HepG2 (cell line): ENCODE results near the gene POU2F2. TPM values are rescaled to one million over a fixed set of nuclear protein-coding genes. Genes with fewer than 3 reads are reported as not detected.

Source experiments
- ATAC-seq: fragments of 200-7000 bp; cut with Tn5 transposase; 3 replicates; pipeline ENCODE4 v1.9.1; 2020; ENCODE audit warnings: mild to moderate bottlenecking, moderate library complexity
- BruUV-seq: library from RNA; stranded (reverse); fragments of 400-500 nt; replicated peaks from 2 replicates; lab custom pipeline; 2021; lab: Mats Ljungman, UMichigan
- CTCF ChIA-PET: fragments of 300-600 bp; formaldehyde crosslinking; extraction: SDS; loops from one replicate; lab custom pipeline; 2021; ENCODE audit warnings: low total read pairs, inconsistent platforms, low intra/inter-chr PET ratio; lab: Yijun Ruan, JAX
- POLR2A ChIA-PET: fragments of 350-600 bp; sonication (Branson Sonifier 250); formaldehyde crosslinking; loops from one replicate; lab custom pipeline; 2020; ENCODE audit warnings: antibody characterized with exemption, inconsistent platforms; lab: Yijun Ruan, JAX
- DNase-seq: peaks from one replicate; pipeline ENCODE4 v3.0.0-alpha.2; 2015; ENCODE audit warnings: low spot score
- FAIRE-seq: peaks from 3 replicates; lab custom pipeline; 2011; peaks lifted over from hg19 to GRCh38; lab: Jason Lieb, UNC
- H2AFZ ChIP-seq: one replicate; pipeline ENCODE4 v1.6.1; 2011; ENCODE audit warnings: low read length, inconsistent platforms
- H3K27ac ChIP-seq: fragments of 300-600 bp; 3 replicates; pipeline ENCODE4 v1.8.0; 2011; ENCODE audit warnings: mixed run types, mild to moderate bottlenecking, mixed read lengths, low read length, inconsistent platforms; ENCODE audit not compliant: insufficient read depth; ENCODE audit errors: extremely low read length
- H3K27me3 ChIP-seq, 2 experiments: fragments of 200-600 bp in 1 of 2; 2 replicates in 1 of 2; 3 replicates in 1 of 2; pipeline versions ENCODE4 v1.6.0 to v1.8.0; 2011; ENCODE audit warnings: low read length in 2 of 2, mild to moderate bottlenecking in 2 of 2, moderate library complexity in 2 of 2, inconsistent platforms in 1 of 2; ENCODE audit not compliant: insufficient read depth in 2 of 2, control insufficient read depth in 1 of 2
- H3K36me3 ChIP-seq, 2 experiments: fragments of 200-600 bp in 1 of 2; replicated peaks in 1 of 2; 2 replicates in 1 of 2; 3 replicates in 1 of 2; pipeline versions ENCODE4 v1.5.1 to v1.8.0; 2011; ENCODE audit warnings: low read length in 2 of 2, inconsistent platforms in 1 of 2; ENCODE audit not compliant: insufficient read depth in 2 of 2, control insufficient read depth in 1 of 2
- H3K4me1 ChIP-seq: 2 replicates; pipeline ENCODE4 v1.5.1; 2012; ENCODE audit warnings: low read length, inconsistent platforms; ENCODE audit not compliant: insufficient read depth
- H3K4me2 ChIP-seq: 2 replicates; pipeline ENCODE4 v1.6.0; 2011; ENCODE audit warnings: low read depth, low read length, inconsistent platforms
- H3K4me3 ChIP-seq, 3 experiments: fragments of 200-600 bp in 1 of 3; sonication (generic), shearing (Covaris generic) in 1 of 3; replicated peaks in 1 of 3; 2 replicates each; pipeline ENCODE4 v1.5.1; 2011 to 2016; ENCODE audit warnings: low read length in 3 of 3, inconsistent platforms in 2 of 3, low read depth in 2 of 3, mild to moderate bottlenecking in 2 of 3, control low read depth in 1 of 3, mixed read lengths in 1 of 3; ENCODE audit not compliant: insufficient read depth in 1 of 3
- H3K79me2 ChIP-seq: one replicate; pipeline ENCODE4 v1.6.1; 2011; ENCODE audit warnings: low read length, inconsistent platforms; ENCODE audit not compliant: insufficient read depth
- H3K9ac ChIP-seq: 2 replicates; pipeline ENCODE4 v1.6.0; 2011; ENCODE audit warnings: mild to moderate bottlenecking, low read depth, low read length, inconsistent platforms; ENCODE audit not compliant: insufficient read depth
- H3K9me3 ChIP-seq: 2 replicates; pipeline ENCODE4 v1.5.1; 2012; ENCODE audit warnings: mild to moderate bottlenecking, low read length
- H4K20me1 ChIP-seq: 2 replicates; pipeline ENCODE4 v1.6.0; 2011; ENCODE audit warnings: inconsistent platforms, mild to moderate bottlenecking, low read length, moderate library complexity; ENCODE audit not compliant: insufficient read depth
- CERS6 ChIP-seq: sonication (generic); formaldehyde crosslinking; IDR thresholded peaks from 2 replicates; pipeline ENCODE4 v1.5.0; 2020; ENCODE audit warnings: missing genetic modification reagents
- CREBL2 ChIP-seq: sonication (generic); formaldehyde crosslinking; IDR thresholded peaks from 2 replicates; pipeline ENCODE4 v1.8.1; 2023; ENCODE audit warnings: missing genetic modification reagents, mild to moderate bottlenecking, borderline replicate concordance
- FOSL1 ChIP-seq: sonication (generic); formaldehyde crosslinking; IDR thresholded peaks from 2 replicates; pipeline ENCODE4 v1.9.0; 2021; ENCODE audit warnings: missing genetic modification reagents, borderline replicate concordance
- FOXM1 ChIP-seq: sonication (generic); formaldehyde crosslinking; IDR thresholded peaks from 2 replicates; pipeline ENCODE4 v1.5.0; 2020; ENCODE audit warnings: missing genetic modification reagents
- FOXO1 ChIP-seq: sonication (generic); formaldehyde crosslinking; IDR thresholded peaks from 2 replicates; pipeline ENCODE4 v1.4.0; 2020; ENCODE audit warnings: missing genetic modification reagents
- HMG20B ChIP-seq: conservative IDR thresholded peaks from 2 replicates; pipeline ENCODE4 v1.6.1; 2016; ENCODE audit warnings: missing genetic modification reagents, missing compliant biosample characterization
- MED1 ChIP-seq: sonication (generic); formaldehyde crosslinking; IDR thresholded peaks from 2 replicates; pipeline ENCODE4 v1.4.0; 2020; ENCODE audit warnings: missing genetic modification reagents
- NFE2 ChIP-seq: sonication (generic); formaldehyde crosslinking; IDR thresholded peaks from 2 replicates; pipeline ENCODE4 v1.4.0; 2020; ENCODE audit warnings: missing genetic modification reagents
- SMYD3 ChIP-seq: sonication (generic); formaldehyde crosslinking; IDR thresholded peaks from 2 replicates; pipeline ENCODE4 v1.8.1; 2023; ENCODE audit warnings: mild to moderate bottlenecking, missing genetic modification reagents
- TEF ChIP-seq: sonication (generic); formaldehyde crosslinking; IDR thresholded peaks from 2 replicates; pipeline ENCODE4 v1.5.0; 2020; ENCODE audit warnings: missing genetic modification reagents
- THAP11 ChIP-seq: IDR thresholded peaks from 2 replicates; pipeline ENCODE4 v1.6.1; 2016; ENCODE audit warnings: missing biosample characterization, missing genetic modification reagents
- ZNF20 ChIP-seq: sonication (generic); formaldehyde crosslinking; IDR thresholded peaks from 2 replicates; pipeline ENCODE4 v1.4.0; 2020; ENCODE audit warnings: mild to moderate bottlenecking, moderate library complexity, missing genetic modification reagents
- ZNF44 ChIP-seq: sonication (generic); formaldehyde crosslinking; IDR thresholded peaks from 2 replicates; pipeline ENCODE4 v1.5.1; 2020; ENCODE audit warnings: mild to moderate bottlenecking, missing genetic modification reagents
- ZNF724P ChIP-seq: sonication (generic); formaldehyde crosslinking; IDR thresholded peaks from 2 replicates; pipeline ENCODE4 v1.8.0; 2022; ENCODE audit warnings: missing genetic modification reagents, borderline replicate concordance
- WGBS: methylation state at CpG from one replicate; pipeline ENCODE4 v1.1.6; 2017; ENCODE audit warnings: low lambda C conversion rate; 5-methylcytosine and 5-hydroxymethylcytosine counted together
- in situ Hi-C: cut with HindIII; loops from 2 replicates; pipeline ENCODE4 v1.10.0; 2017; ENCODE audit warnings: low pct_unique_long_range_greater_than_20kb; ENCODE audit not compliant: extremely low pct_ligation_motif_present
- intact Hi-C: fragments of 100-400 bp; cut with micrococcal nuclease; formaldehyde crosslinking; loops from one replicate; pipeline ENCODE4 v1.10.0; 2022; ENCODE audit not compliant: unreplicated experiment
- polyA plus RNA-seq, 8 experiments: library from polyadenylated mRNA; depleted of rRNA in 3 of 8; stranded (reverse) in 7 of 8; unstranded in 1 of 8; fragments of >200 nt; fragmentation: Illumina TruSeq in 4 of 8; extraction: Trizol in 4 of 8; gene quantifications; 2 replicates each; pipeline versions ENCODE4 v1.2.1 to v1.2.3, GENCODE V29; 2011 to 2016; ENCODE audit warnings: low read depth in 4 of 8, missing spikeins in 1 of 8, mixed read lengths in 1 of 8; ENCODE audit not compliant: insufficient read depth in 1 of 8
- total RNA-seq, 5 experiments: library from RNA; depleted of rRNA; stranded (reverse); fragments of >200 nt; fragmentation: Illumina TruSeq; extraction: Trizol; gene quantifications; 2 replicates each; pipeline ENCODE4 v1.2.3, GENCODE V29; 2016; ENCODE audit warnings: low read depth in 1 of 5
- TF ChIP-seq, protein P1 (sequence below): sonication (generic); formaldehyde crosslinking; IDR thresholded peaks from 2 replicates; pipeline ENCODE4 v1.8.1; 2023; ENCODE audit warnings: mild to moderate bottlenecking, inconsistent platforms, moderate library complexity, missing genetic modification reagents, borderline replicate concordance
- TF ChIP-seq, protein P2 (sequence below): sonication (generic); formaldehyde crosslinking; IDR thresholded peaks from 2 replicates; pipeline ENCODE4 v1.5.0; 2020; ENCODE audit warnings: mild to moderate bottlenecking, low read depth, missing genetic modification reagents, borderline replicate concordance
- TF ChIP-seq, protein P3 (sequence below): IDR thresholded peaks from 2 replicates; pipeline ENCODE4 v1.4.0; 2020; ENCODE audit warnings: mild to moderate bottlenecking, missing genetic modification reagents

The POU2F2 gene
- total and polyA plus RNA-seq, 2 of the 13 experiments (the other 11 are each of a cell fraction or from before 2014, with no cell fraction given), result 0.09 to 0.17 TPM

GRCh38 chr19:42089772-42090171 lies 42.5 kb downstream of the POU2F2 start:
- Histone ChIP-seq H3K4me1 (peaks cover 29% of the 10 kb centered on the region), H3K4me2 (no peak overlapping the region), H2AFZ (no peak overlapping the region), H3K79me2 (no peaks in the 10 kb centered on the region), H4K20me1 (no peaks in the 10 kb centered on the region), H3K36me3 (no peaks in the 10 kb centered on the region), H3K9me3 (no peaks in the 10 kb centered on the region), H3K4me3 (no peak overlapping the region), H3K27ac (no peak overlapping the region), H3K27me3 (peaks cover 1 to 27% of the 10 kb centered on the region in 2 experiments; a peak in 3 of 5 replicates), H3K9ac (no peak overlapping the region)
- no peak for TF ChIP-seq ZNF20 (CRISPR knock-in tag)
- no peak for TF ChIP-seq FOXO1 (CRISPR knock-in tag)
- TF ChIP-seq MED1 (CRISPR knock-in tag), result no peak
- no peak for TF ChIP-seq SMYD3 (CRISPR knock-in tag)
- no peak for TF ChIP-seq FOXM1 (CRISPR knock-in tag)
- TF ChIP-seq, protein P1, sequence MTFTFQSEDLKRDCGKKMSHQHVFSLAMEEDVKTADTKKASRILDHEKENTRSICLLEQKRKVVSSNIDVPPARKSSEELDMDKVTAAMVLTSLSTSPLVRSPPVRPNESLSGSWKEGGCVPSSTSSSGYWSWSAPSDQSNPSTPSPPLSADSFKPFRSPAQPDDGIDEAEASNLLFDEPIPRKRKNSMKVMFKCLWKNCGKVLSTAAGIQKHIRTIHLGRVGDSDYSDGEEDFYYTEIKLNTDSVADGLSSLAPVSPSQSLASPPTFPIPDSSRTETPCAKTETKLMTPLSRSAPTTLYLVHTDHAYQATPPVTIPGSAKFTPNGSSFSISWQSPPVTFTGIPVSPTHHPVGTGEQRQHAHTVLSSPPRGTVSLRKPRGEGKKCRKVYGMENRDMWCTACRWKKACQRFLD (CRISPR knock-in tag), result no peak
- no peak for TF ChIP-seq CREBL2
- no peak for TF ChIP-seq HMG20B (CRISPR knock-in tag)
- no peak for TF ChIP-seq FOSL1
- TF ChIP-seq, protein P2, sequence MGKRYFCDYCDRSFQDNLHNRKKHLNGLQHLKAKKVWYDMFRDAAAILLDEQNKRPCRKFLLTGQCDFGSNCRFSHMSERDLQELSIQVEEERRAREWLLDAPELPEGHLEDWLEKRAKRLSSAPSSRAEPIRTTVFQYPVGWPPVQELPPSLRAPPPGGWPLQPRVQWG (CRISPR knock-in tag), result no peak
- TF ChIP-seq ZNF44 (CRISPR knock-in tag), result no peak
- TF ChIP-seq, protein P3, sequence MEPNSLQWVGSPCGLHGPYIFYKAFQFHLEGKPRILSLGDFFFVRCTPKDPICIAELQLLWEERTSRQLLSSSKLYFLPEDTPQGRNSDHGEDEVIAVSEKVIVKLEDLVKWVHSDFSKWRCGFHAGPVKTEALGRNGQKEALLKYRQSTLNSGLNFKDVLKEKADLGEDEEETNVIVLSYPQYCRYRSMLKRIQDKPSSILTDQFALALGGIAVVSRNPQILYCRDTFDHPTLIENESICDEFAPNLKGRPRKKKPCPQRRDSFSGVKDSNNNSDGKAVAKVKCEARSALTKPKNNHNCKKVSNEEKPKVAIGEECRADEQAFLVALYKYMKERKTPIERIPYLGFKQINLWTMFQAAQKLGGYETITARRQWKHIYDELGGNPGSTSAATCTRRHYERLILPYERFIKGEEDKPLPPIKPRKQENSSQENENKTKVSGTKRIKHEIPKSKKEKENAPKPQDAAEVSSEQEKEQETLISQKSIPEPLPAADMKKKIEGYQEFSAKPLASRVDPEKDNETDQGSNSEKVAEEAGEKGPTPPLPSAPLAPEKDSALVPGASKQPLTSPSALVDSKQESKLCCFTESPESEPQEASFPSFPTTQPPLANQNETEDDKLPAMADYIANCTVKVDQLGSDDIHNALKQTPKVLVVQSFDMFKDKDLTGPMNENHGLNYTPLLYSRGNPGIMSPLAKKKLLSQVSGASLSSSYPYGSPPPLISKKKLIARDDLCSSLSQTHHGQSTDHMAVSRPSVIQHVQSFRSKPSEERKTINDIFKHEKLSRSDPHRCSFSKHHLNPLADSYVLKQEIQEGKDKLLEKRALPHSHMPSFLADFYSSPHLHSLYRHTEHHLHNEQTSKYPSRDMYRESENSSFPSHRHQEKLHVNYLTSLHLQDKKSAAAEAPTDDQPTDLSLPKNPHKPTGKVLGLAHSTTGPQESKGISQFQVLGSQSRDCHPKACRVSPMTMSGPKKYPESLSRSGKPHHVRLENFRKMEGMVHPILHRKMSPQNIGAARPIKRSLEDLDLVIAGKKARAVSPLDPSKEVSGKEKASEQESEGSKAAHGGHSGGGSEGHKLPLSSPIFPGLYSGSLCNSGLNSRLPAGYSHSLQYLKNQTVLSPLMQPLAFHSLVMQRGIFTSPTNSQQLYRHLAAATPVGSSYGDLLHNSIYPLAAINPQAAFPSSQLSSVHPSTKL (CRISPR knock-in tag), result no peak
- TF ChIP-seq TEF (CRISPR knock-in tag), result no peak
- no peak for TF ChIP-seq CERS6 (CRISPR knock-in tag)
- TF ChIP-seq ZNF724P (CRISPR knock-in tag), result no peak
- no peak for TF ChIP-seq NFE2 (CRISPR knock-in tag)
- no peak for TF ChIP-seq THAP11 (CRISPR knock-in tag)
- CTCF ChIA-PET, result no interaction called here
- WGBS, result 43% methylated on average over 11 of the region's 13 CpGs
- POLR2A ChIA-PET, result no interaction called here
- DNase-seq (no peak), FAIRE-seq (no peak), ATAC-seq (no peak)
- in situ Hi-C loops, result no loop called here
- no TSS peak for BruUV-seq
- intact Hi-C loops, result no loop called here
